Esophagus muscularis mucosa (tissue), 3 donors: ENCODE data around the gene NANS.

Source experiments
- CTCF ChIP-seq, 3 experiments: fragments of 200-600 bp in 2 of 3; fragments of 450-650 bp in 1 of 3; sonication (generic) in 2 of 3; IDR thresholded peaks; one replicate each; pipeline ENCODE4 v1.5.1; 2017 to 2019; ENCODE audit warnings: antibody characterized with exemption in 3 of 3, mild to moderate bottlenecking in 2 of 3, moderate library complexity in 1 of 3
- POLR2A ChIP-seq: fragments of 450-650 bp; IDR thresholded peaks from one replicate; pipeline ENCODE4 v1.6.1; 2017; ENCODE audit warnings: antibody characterized with exemption, moderate library complexity, mild to moderate bottlenecking, low read depth

DNA sequence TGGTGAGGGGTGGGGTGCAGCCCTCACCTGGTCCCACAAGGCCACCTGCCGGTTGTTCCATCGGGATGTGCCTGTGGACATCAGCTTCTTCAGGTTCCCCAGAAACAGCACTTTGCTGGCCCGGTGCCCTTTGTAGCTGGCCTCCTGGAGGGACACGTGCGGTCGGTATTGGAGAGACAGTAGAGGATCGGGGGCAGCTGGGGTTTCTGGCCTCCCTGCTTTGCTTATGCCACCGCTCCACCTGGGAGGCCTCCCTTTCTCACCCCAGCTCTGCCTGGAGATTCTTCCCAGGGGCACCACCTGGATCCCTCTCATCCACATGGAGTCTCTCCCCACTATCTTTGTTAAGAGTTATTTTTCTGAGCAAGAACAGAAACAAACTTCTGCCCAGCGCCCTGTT, 75.6 kb downstream of the NANS start:
- TF ChIP-seq CTCF (IDR thresholded peaks at IDR 0.05) = no peak
- TF ChIP-seq POLR2A = no peak
